T47D (cell line): Measurements from ENCODE around the gene SLC17A7.
A peak's percentile ranks its signal among the peaks of the same experiment; 100 is the strongest.
"Not testable (repeated sequence)": the region's sequence is repeated elsewhere in the genome, so short reads cannot be mapped to it uniquely, and the experiment has no call there.

ENCODE experiments used
- DNase-seq, 2 experiments: peaks; one replicate each; pipeline versions ENCODE4 v3.0.0 to v3.0.0-alpha.2; 2011 to 2012; ENCODE audit warnings: low read depth in 1 of 2, low spot score in 1 of 2
- JUND ChIP-seq: IDR thresholded peaks from 2 replicates; pipeline ENCODE4 v1.6.1; 2012; ENCODE audit warnings: low read depth
- in situ Hi-C: cut with HindIII; loops from 2 replicates; pipeline ENCODE4 v1.10.0; 2016; ENCODE audit warnings: low sequenced_read_pairs, low pct_unique_long_range_greater_than_20kb

SLC17A7 gene

DNA sequence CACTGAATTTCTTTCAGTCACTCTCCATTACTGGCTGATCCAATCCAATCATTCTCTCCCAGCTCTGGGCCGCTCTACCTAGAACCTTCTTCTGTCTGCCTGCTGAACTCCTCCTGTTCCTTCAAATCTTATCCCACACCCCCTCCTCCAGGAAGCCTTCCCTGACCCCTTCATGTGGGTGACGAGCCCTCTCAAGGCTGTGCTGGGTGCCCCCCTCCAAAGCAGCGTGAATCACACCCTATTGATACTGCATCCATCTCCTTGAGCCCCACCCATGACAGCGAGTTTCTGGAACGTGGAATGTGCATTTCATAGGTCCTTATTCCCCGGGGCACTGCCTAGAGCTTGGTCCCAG is 7.1 kb upstream of the SLC17A7 start:
- in situ Hi-C loops: no loop called here
- no peak for DNase-seq

DNA sequence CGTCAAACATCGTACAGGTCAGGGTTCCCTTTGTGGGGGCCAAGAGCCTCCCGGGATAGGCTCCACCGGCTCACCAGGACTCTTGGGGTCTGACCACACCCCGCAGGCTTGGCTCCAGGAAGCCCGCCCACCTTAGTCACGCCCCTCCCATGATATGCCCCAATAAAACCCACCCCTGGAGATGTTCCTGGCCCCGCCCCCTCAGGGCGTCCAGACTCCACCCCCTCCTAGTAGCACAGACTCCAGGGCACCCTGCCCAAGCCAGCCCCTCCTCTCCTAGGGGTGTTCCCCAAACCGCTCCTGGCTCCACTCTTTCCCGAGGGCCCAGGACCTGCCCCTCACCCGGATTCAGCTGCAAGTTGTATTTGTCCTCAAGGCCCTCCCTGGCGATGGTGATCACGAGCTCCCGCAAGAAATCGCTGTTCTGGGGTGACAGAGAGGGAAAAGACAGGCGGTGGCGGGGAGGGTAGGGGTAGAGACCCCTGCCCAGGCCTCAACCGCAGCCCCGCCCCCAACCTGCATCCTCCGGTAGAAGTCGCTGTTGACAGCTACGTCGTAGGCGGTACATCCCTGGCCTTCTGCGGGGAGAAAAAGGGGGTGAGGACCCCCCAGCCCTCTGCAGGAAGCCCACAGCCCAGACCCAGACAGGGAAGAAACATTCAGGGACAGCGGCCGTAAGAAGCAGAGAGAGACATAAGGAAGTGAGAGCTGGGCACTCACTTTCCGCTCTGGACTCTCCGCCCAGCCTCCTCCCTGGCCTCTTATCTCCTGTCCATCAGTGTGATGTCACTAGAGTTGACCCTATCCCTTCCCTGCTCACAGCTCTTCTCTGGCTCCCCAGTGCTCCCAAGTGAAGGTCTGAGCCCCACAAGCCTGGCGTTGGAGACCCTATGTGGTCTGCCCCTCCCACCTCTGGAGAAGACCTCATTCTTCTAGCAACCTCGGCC is 6.4 kb upstream of the SLC17A7 start:
- in situ Hi-C loops: no loop called here
- no peak for DNase-seq

More for the DNA sequence above, 7.1 kb upstream of the SLC17A7 start:
- no peak for TF ChIP-seq JUND

DNA sequence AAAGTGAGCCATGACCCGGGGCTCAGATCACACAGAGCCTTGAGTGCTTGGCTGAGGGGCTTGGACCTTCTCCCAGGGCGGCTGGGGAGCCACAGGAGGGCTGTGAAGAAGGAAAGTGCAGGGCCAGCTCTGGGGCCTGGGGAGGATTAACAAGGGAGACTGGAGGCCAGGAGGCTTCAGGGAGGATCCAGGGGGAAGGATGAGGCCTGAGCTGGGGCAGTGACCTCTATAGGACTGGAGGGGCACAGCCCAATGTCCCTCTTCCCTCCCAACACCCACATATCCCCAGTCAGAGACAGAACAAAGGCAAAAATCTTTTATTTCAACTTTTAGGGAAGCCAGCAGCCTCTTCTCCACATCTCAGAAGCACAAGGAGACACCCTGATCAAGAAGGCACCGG is 4.7 kb upstream of the SLC17A7 start:
- DNase-seq: no peak
- in situ Hi-C loops: no loop called here
- no peak for TF ChIP-seq JUND

More for the DNA sequence above, 6.4 kb upstream of the SLC17A7 start:
- no peak for TF ChIP-seq JUND

DNA sequence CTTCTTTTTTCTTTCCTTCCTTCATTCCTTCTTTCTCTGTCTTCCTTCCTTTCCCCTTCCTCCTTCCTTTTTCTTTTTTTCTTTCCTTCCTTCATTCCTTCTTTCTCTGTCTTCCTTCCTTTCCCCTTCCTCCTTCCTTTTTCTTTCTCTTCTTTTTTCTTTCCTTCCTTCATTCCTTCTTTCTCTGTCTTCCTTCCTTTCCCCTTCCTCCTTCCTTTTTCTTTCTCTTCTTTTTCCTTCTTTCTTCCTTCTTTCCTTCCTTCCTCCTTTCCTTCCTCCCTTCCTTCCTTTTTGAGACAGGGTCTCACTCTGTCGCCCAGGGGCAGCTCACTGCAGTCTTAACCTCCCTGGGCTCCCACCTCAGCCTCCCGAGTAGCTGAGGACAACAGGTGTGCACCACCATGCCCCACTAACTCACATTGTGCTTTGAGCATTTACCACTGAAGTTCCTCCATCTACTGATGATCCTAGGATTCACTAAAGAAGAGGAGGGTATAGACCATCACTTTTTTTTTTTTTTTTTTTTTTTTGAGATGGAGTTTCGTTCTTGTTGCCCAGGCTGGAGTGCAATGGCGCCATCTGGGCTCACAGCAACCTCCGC is 2.9 kb upstream of the SLC17A7 start:
- DNase-seq, in situ Hi-C loops: not testable (repeated sequence)

DNA sequence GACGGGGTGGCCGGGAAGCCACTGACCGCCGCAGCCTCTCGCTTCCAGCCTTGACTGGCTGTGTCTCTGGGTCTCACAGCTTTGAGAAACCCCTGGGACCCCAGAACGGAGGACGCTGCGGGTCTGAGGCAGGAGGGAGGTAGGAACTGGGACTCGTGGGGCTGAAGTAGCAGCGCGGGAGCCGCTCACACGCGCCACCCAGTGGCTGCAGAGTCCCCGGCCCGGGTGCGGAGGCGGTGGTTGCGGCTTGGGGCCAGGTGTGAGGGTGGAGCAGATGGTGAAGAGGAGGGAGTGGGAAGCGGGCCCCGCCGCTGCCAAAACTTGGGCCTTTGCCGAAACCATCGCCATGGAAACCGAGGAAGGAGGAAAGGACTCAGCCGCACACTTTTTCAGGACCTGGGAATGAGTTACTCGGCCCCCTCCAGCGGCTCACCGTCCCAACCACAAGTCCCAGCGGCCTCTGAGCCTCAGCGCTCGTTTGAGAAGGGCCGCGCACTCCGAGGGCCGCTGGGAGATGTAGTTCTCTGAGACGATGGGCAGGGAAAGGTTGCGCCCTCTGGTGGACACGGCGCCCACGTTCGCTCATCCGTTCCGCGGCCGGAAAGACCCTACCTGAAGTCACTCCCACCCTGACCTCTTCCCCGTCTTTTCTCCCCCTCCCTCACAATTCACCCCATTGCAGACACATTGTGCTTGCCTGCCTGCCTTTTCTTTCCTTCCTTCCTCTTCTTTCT is 2.2 kb upstream of the SLC17A7 start:
- in situ Hi-C loops: no loop called here
- TF ChIP-seq JUND: no peak

DNA sequence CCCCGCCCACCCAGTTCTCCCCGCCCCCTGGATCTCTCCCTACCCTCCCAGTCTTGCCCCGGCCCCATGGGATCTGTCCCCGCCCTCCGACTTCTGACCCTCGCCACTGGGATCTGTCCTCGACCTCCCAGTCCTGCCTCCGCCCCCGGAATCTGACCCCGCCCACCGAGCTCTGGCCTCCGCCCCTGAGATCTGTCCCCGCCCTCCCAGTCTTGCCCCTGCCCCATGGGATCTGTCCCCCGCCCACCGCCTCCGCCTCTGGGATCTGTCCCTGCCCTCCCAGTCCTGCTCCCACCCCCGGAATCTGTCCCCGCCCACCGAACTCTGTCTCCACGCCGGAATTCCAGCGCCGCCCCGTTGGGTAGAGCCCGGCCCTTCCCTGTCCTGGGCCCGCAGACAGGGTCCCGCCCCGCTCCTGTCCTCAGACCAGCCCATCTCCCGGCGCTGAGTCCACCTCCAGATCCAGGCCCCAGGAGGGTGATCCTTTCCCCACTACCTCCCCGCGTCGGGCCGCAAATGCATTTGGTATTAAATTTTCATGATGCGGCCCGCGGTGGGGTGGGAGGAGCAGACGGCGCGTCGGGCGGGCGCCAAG is 1.5 kb upstream of the SLC17A7 start:
- peak; percentile 78 to 93 for DNase-seq
- no peak for TF ChIP-seq JUND
- in situ Hi-C loops: no loop called here

More for the DNA sequence above, 2.2 kb upstream of the SLC17A7 start:
- DNase-seq: peak; percentile 81 to 93

DNA sequence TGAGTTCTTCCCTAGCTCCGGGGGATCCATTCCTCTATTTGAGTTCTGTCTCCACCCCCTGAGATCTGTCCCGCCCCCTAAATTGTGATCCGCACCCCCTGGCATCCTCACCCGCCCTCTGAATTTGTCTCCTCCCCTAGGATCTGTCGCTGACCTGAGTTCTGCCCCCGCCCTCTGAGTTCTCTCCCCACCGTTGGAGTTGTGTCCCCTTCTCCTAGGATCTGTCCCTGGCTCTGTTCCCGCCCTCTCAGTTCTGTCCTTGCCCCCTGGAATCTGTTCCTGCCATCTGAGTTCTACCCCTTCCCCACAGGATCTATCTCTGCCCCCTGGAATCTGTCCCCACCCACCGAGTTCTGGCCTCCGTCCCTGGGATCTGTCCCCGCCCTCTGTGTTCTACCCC is 1.0 kb upstream of the SLC17A7 start:
- DNase-seq: peak in 1 of 2 experiments; percentile 39
- TF ChIP-seq JUND: no peak
- in situ Hi-C loops: no loop called here

DNA sequence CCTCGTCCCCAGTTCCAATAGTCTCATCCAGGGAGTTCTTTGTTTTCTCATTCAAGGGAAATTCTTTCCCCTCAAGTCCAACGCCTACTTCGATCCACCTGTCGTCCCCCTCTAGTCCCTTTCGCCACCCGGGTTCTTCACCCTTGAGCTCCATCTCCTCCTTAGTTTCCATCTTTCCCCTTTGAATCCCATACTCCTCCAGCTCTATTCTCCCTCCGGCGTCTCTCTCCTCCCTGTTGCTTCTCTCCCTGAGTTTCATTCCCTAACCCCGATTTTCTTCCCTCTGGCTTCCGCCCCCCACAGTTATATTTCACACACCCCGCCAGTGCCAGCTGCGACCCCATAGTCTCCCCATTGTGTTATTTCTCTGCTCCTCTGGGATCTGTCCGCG is 628 bp upstream of the SLC17A7 start:
- no peak for DNase-seq
- in situ Hi-C loops: no loop called here

DNA sequence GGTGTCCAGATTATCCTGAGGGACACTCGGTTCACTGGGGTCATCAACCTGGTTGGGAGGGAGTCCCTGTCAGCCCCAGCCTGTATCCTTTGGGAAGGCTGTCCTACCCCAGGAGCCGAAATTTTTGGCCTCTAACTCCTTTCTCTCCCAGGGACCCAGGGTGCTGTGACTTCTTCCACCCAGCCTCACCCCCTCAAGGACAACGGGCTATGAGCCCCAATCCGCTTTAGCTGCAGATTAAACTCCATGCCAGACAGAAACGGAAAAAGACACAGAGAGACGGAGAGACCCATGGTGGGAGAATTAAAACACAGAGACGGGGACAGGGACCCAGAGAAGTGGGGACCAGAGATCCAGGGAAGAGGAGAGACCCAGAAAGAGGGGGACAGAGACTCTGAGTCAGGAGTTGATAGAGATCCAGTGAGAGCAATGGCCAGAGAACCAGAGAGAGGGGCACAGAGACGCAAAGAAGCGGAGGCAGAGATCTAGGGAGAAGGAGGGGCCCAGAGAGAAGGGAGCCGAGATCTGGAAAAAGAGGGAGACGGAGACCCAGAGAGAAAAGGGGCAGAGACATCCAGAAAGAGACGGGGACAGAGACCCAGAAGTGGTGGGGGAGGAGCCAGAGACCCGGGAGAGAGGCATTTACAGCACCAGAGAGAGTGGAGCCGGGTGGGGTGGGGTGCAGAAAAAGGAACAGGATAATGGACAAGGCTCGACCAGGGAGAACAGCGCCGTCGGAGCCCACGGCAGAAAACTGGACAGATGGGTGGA is 703 bp downstream of the SLC17A7 start:
- DNase-seq: no peak
- in situ Hi-C loops: no loop called here
- no peak for TF ChIP-seq JUND

More for the DNA sequence above, 628 bp upstream of the SLC17A7 start:
- no peak for TF ChIP-seq JUND

DNA sequence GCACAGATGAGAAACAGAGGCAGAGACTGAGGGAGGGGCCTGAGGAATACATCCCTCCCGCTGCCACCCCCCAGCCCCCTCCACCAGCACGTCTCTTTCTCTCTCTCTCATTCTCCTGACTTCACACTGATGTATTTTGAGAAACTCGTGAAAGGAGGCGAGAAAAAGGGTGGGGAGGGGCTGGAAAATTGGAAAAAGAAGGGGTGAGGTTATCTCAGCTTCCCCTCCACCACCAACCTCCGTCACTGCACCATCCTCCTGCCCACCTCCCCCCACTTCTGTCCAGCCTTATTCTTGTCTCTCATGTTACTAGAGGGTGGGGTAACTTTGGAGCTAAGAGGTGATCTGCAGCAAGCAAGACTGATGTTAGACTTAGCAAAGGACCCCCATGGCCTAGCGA is 1.5 kb downstream of the SLC17A7 start:
- no peak for TF ChIP-seq JUND
- no peak for DNase-seq
- in situ Hi-C loops: no loop called here

DNA sequence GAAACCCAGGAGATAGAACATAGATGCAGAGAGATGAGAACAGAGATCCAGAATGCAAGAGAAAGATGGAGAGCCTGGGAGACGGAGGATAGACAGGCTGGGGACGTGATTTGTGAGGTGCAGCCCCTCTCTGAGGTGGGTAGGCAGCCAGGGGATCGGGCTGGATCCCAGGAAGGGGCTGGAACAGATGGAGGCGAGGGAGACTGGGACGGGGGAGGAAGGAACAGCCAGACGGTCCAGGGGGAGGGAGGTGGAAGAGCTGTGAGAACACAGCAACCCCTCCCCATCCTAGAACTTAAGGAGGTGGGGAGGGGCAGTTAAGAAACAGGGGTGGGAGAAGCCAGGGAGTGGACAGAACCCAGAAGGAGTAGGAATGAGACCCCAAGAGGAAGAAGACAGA is 3.1 kb downstream of the SLC17A7 start:
- TF ChIP-seq JUND: no peak
- DNase-seq: no peak
- in situ Hi-C loops: no loop called here

DNA sequence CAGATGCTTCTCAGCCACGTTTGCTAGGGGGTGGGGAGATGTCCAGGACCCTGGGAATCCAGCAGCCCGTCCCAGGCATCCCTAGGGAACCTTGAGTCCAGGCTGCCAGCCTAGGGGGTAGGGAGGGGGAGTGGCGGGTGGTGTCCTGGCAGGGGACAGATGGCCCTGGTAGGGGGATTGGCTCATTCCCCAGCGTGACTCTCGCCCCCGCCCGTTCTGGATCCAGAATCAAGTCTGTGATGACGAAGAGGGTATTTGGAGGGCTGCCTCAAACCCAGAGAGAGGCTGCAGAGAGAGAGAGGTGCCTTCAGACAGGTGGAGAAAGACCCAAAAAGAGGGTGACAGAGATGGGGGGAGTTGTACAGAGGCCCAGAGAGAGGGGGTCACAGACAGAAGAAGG is 4.1 kb downstream of the SLC17A7 start:
- no peak for DNase-seq
- in situ Hi-C loops: no loop called here
- TF ChIP-seq JUND: no peak
